Inferior parietal cortex (tissue), 1 donor: Measurements from ENCODE around the gene ABCC9.

Experiments used
- DNase-seq: peaks from one replicate; pipeline ENCODE4 v3.0.0-alpha.2; 2016; ENCODE audit errors: extremely low spot score

ABCC9 gene

GRCh38 chr12:21881965-21882364, 59.3 kb downstream of the ABCC9 start:
- DNase-seq = peak; percentile 21

- DNase-seq = no peak
Observed at GRCh38 chr12:21879312-21879711, 61.9 kb downstream of the ABCC9 start.

- DNase-seq = no peak
Observed at GRCh38 chr12:21877293-21877982, 63.8 kb downstream of the ABCC9 start.

GRCh38 chr12:21865846-21866245, 75.4 kb downstream of the ABCC9 start:
- DNase-seq = no peak

- DNase-seq = no peak
Observed at GRCh38 chr12:21860534-21860933, 80.7 kb downstream of the ABCC9 start.

GRCh38 chr12:21860128-21860527, 81.1 kb downstream of the ABCC9 start:
- no peak for DNase-seq

GRCh38 chr12:21852251-21852650, 89.0 kb downstream of the ABCC9 start:
- no peak for DNase-seq

- DNase-seq = no peak
Observed at GRCh38 chr12:21851151-21851550, 90.1 kb downstream of the ABCC9 start.

- no peak for DNase-seq
Observed at GRCh38 chr12:21850419-21850818, 90.8 kb downstream of the ABCC9 start.

- no peak for DNase-seq
Observed at GRCh38 chr12:21849878-21850277, 91.3 kb downstream of the ABCC9 start.

GRCh38 chr12:21848192-21848591, 93.0 kb downstream of the ABCC9 start:
- DNase-seq = no peak

- no peak for DNase-seq
Observed at GRCh38 chr12:21843795-21844194, 97.4 kb downstream of the ABCC9 start.

- no peak for DNase-seq
Observed at GRCh38 chr12:21839776-21840175, 101.5 kb downstream of the ABCC9 start.

- DNase-seq = no peak
Observed at GRCh38 chr12:21837847-21838246, 103.4 kb downstream of the ABCC9 start.

GRCh38 chr12:21831791-21832344, 109.4 kb downstream of the ABCC9 start:
- DNase-seq = no peak

- DNase-seq = no peak
Observed at GRCh38 chr12:21828779-21829178, 112.4 kb downstream of the ABCC9 start.

GRCh38 chr12:21828136-21828775, 113.0 kb downstream of the ABCC9 start:
- DNase-seq = no peak

GRCh38 chr12:21827083-21827482, 114.1 kb downstream of the ABCC9 start:
- DNase-seq = no peak

- DNase-seq = no peak
Observed at GRCh38 chr12:21826618-21826910, 114.7 kb downstream of the ABCC9 start.

- DNase-seq = no peak
Observed at GRCh38 chr12:21825886-21826617, 115.2 kb downstream of the ABCC9 start.

GRCh38 chr12:21823581-21823980, 117.6 kb downstream of the ABCC9 start:
- DNase-seq = no peak

- DNase-seq = no peak
Observed at GRCh38 chr12:21819678-21820077, 121.5 kb downstream of the ABCC9 start.

- DNase-seq = no peak
Observed at GRCh38 chr12:21819236-21819635, 122.0 kb downstream of the ABCC9 start.
